Omental fat pad (tissue), 4 donors: ENCODE results near the gene EMC10. TPM values are rescaled to one million over a fixed set of nuclear protein-coding genes. Genes with fewer than 3 reads are reported as not detected.

Experiments
- ATAC-seq: fragments of 150-250 bp; one replicate; pipeline ENCODE4 v1.9.1; 2016; ENCODE audit warnings: mild to moderate bottlenecking, moderate library complexity; ENCODE audit not compliant: low FRiP score
- DNase-seq: peaks from one replicate; pipeline ENCODE4 v3.0.0-alpha.2; 2019; ENCODE audit warnings: low spot score
- total RNA-seq, 4 donors: library from RNA; depleted of rRNA; stranded (reverse); fragments of >200 nt; gene quantifications; one replicate each; pipeline ENCODE4 v1.1.0, GENCODE V29; 2016
- TF ChIP-seq, protein P1 (sequence below), 3 donors: fragments of 450-650 bp; IDR thresholded peaks; one replicate each; pipeline ENCODE4 v1.5.1; 2016 to 2017; ENCODE audit warnings: antibody characterized with exemption in 3 of 3, mild to moderate bottlenecking in 3 of 3, moderate library complexity in 2 of 3

Gene EMC10
- total RNA-seq, 4 donors from 2014 or later: 41.6 to 52.1 (median 47.5) TPM

DNA sequence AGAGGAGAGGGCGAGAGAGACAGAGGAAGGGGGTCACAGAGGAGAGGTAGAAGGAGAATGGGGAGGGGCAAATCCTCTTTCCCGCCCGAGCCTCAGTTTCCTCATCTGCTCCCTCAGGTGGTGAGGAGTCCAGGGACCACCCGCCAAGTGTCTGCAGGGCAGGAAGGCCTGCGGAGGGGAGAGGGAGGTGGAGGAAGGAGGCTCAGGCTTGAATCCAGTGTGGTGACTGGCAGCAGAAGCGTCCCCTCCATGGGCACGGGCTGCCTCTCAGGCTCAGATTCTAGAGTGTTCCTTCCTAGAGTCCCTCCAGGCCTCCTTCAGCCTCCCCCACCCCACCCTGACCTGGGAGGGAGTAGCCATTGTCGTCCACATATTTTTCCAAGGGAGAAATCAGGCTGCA, 16.9 kb downstream of the EMC10 start:
- ATAC-seq: no peak
- TF ChIP-seq, protein P1, sequence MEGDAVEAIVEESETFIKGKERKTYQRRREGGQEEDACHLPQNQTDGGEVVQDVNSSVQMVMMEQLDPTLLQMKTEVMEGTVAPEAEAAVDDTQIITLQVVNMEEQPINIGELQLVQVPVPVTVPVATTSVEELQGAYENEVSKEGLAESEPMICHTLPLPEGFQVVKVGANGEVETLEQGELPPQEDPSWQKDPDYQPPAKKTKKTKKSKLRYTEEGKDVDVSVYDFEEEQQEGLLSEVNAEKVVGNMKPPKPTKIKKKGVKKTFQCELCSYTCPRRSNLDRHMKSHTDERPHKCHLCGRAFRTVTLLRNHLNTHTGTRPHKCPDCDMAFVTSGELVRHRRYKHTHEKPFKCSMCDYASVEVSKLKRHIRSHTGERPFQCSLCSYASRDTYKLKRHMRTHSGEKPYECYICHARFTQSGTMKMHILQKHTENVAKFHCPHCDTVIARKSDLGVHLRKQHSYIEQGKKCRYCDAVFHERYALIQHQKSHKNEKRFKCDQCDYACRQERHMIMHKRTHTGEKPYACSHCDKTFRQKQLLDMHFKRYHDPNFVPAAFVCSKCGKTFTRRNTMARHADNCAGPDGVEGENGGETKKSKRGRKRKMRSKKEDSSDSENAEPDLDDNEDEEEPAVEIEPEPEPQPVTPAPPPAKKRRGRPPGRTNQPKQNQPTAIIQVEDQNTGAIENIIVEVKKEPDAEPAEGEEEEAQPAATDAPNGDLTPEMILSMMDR (IDR thresholded peaks at IDR 0.05): no peak
- no peak for DNase-seq

DNA sequence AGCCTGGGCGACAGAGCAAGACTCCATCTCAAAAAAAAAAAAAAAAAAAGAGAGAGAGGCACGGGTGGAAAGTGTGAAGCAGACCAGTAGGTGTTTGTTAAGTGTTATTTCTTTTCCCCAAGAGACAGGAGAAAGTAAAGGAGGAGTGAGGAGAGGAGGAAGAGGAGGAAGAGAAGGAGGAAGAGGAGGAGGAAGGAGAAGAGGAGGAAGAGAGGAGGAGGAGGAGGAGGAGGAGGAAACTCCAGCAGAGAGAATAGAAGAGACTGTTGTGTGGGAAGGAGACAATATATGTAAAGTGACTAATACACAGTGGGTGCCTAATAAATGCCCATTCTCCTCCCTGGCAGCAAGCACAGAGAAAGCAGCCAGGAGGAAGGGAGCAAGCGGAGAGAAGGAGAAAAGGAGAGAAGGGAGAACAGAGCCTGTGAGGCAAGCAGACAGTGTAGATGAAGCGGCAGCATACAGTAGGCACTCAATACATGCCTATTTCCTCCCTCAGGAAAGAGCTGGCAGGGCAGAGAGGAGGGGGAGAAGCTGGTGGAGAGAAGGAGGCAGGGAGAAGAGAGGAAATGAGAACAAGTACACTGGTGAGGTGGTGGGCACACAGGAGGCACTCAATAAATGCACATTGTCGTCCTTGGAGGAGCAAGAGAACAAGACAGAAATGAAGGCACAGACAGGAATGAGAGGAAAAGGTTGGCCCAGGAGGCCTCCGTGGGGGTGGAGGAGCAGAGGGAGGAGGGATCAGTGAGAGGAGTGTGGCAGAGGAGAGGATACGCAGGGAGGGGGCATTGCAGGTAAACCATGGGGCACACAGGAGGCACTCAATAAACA, 18.1 kb downstream of the EMC10 start:
- ATAC-seq: no peak
- TF ChIP-seq, protein P1 (IDR thresholded peaks at IDR 0.05): no peak
- no peak for DNase-seq

DNA sequence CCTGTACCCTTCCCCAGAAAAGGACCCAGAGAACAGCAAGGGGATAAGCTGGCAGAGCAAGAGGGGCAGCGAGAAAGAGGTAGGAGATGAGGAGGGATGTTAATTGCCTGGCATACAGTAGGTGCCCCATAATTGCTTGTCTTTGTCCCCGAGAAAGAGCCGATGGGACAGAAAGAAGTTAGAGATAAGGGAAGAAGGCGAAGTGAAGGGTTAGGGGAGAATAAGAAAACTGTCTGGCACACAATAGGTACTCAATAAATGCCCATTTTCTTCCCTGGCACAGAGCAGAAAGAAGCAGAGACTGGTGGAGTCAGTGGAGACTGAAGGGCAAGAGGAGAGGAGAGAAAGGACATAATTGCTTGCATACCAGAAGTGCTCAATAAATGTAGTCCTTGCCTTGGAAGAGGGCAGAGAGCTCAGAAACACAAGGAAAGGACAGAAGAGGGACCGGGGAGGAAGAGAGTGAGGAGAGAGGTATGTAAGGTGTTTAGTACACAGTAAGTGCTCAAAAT, 18.8 kb downstream of the EMC10 start:
- ATAC-seq: no peak
- no peak for DNase-seq
- TF ChIP-seq, protein P1 (IDR thresholded peaks at IDR 0.05): no peak

DNA sequence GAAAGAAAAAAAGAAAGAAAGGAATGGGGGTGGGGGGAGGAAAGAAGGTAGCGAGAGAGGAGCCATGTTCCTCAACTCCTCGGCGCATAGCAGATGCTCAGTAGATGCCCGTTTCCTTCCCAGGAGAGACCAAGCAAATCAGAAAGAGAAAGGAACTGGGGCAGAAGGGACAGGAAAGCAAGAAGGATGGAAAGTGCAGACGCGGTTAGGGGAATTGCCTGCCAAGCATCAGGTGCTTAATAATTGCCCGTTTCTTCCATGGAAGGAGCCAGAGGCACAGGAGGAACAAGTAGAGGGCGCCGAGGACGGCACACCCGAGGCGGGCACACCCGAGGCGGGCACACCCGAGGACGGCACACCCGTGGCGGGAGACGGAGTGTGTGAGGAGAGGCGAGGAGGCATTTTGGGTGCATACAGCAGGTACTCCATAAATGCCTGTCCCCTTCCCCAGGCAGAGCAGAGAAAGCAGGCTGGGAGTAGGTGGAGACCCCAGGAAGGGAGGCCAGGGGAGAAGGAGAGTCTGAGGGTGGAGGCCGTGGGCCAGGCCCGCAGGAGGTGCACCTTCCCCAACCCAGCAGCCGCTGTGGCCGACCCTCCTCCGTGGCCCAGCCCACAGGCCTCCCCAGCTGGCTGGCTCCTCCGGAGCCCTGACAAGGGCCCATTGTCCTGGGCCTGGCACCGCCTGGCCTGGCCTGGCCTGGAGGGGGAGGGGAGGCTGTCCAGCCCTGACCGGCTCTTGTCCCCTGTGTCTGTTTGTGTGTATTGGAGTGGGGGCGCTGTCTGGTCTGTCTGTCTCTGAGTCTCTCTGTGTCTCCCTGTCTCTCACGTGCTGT, 20.1 kb downstream of the EMC10 start:
- TF ChIP-seq, protein P1 (IDR thresholded peaks at IDR 0.05): no peak
- no peak for ATAC-seq

DNA sequence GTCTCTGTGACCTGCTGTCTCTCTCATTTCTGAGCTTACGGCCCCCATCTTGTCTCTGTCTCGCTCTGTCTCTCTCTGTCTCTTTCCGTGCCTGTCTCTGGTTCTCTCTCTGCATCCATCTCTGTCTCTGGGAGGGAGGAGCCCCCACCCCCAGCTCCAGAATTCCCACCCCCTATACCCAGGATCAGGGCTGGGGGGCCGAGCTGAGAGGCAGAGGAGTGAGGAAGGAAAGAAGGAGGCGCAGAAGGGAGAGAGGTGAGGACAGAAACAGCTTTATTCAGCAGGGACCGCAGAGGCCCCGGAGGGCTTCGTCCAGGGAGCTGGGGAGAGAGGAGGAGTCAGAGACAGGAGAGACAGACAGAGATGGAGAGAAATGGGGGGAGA, 20.7 kb downstream of the EMC10 start:
- TF ChIP-seq, protein P1 (IDR thresholded peaks at IDR 0.05): no peak
- no peak for ATAC-seq
- no peak for DNase-seq

More for the DNA sequence above, 20.1 kb downstream of the EMC10 start:
- DNase-seq: no peak

DNA sequence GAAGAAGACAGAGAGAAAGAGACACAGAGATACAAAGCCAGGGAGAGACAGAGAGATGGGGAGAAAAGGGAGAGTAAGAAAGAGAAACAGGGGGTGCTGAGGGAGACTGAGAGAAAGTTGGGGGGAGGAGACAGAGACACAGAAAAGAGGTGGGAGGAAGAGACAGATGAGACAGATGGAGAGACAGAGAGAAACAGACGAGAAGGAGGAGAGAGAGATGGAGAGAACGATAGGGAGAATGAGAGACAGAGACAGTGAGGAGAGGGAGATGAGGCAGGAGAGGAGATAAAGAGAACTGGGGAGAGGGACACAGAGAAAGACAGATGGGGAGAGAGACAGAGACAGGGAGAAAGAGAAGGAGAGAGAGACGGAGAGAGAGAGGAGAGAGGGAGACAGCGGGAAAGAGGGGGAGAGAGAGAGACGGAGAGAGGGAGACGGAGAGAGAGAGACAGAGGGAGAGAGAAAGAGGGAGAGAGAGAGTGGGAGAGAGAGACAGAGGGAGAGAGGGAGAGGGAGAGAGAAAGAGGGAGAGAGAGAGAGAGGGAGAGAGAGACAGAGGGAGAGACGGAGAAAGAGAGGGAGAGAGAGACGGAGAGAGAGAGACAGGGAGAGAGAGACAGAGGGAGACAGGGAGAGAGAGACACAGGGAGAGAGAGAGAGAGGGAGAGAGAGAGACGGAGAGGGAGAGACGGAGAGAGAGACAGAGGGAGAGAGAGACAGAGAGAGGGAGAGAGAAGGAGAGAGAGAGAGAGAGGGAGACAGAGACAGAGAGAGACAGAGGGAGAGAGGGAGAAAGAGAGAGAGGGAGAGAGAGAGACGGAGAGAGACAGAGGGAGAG, 22.1 kb downstream of the EMC10 start:
- ATAC-seq: no peak
- TF ChIP-seq, protein P1 (IDR thresholded peaks at IDR 0.05): no peak
- DNase-seq: no peak
